Stimulated activated CD4-positive, alpha-beta T cell treated with anti-CD3 and anti-CD28 coated beads, Interleukin-15, amount 100 ng/mL, for 24 hours (primary cell): ENCODE measurements around the gene TREML1.
"Not testable (repeated sequence)": the region's sequence is repeated elsewhere in the genome, so short reads cannot be mapped to it uniquely, and the experiment has no call there.

Experiments
- DNase-seq: peaks from one replicate; pipeline ENCODE4 v3.0.0-alpha.2; 2020

The TREML1 gene

GRCh38 chr6:41153992-41154625 is at the start of gene TREML1:
Gene TREML1, minus strand, starts transcription at chr6:41154347. Its CDS starts 59 bp downstream, at chr6:41154288.
- no peak for DNase-seq

- DNase-seq = no peak
These were observed 47.6 kb upstream of the TREML1 start for GRCh38 chr6:41201764-41202173.

- peak; percentile 51 for DNase-seq
These were observed 47.0 kb upstream of the TREML1 start, which contains the start of gene TREML2 for GRCh38 chr6:41200901-41201763. Gene TREML2, minus strand, starts transcription at chr6:41201149. Its CDS starts 141 bp downstream, at chr6:41201008.

GRCh38 chr6:41200296-41200900 is 46.3 kb upstream of the TREML1 start:
- DNase-seq = peak; percentile 59

GRCh38 chr6:41199552-41200246 is 45.6 kb upstream of the TREML1 start:
- peak; percentile 46 for DNase-seq

- no peak for DNase-seq
These were observed 43.1 kb upstream of the TREML1 start for GRCh38 chr6:41197234-41197633.

- no peak for DNase-seq
These were observed 40.2 kb upstream of the TREML1 start for GRCh38 chr6:41194386-41194785.

- no peak for DNase-seq
These were observed 39.7 kb upstream of the TREML1 start for GRCh38 chr6:41193884-41194283.

- no peak for DNase-seq
These were observed 39.1 kb upstream of the TREML1 start for GRCh38 chr6:41193171-41193734.

- DNase-seq = peak; percentile 63
These were observed 37.4 kb upstream of the TREML1 start for GRCh38 chr6:41191569-41191968.

GRCh38 chr6:41190791-41191190 is 36.6 kb upstream of the TREML1 start:
- DNase-seq = no peak

GRCh38 chr6:41189967-41190366 is 35.8 kb upstream of the TREML1 start:
- no peak for DNase-seq

- not testable (repeated sequence) for DNase-seq
These were observed 34.9 kb upstream of the TREML1 start for GRCh38 chr6:41189046-41189445.

- DNase-seq = no peak
These were observed 34.1 kb upstream of the TREML1 start for GRCh38 chr6:41187924-41188886.

GRCh38 chr6:41186031-41186562 is 31.9 kb upstream of the TREML1 start:
- no peak for DNase-seq

- no peak for DNase-seq
These were observed 30.6 kb upstream of the TREML1 start for GRCh38 chr6:41184761-41185160.

GRCh38 chr6:41182069-41183034 is 28.2 kb upstream of the TREML1 start:
- DNase-seq = peak; percentile 44

- no peak for DNase-seq
These were observed 27.4 kb upstream of the TREML1 start for GRCh38 chr6:41181566-41181965.

- DNase-seq = no peak
These were observed 25.0 kb upstream of the TREML1 start for GRCh38 chr6:41179163-41179562.

- DNase-seq = no peak
These were observed 23.5 kb upstream of the TREML1 start for GRCh38 chr6:41177695-41178094.
